Hepatocyte (in vitro differentiated cells): ENCODE data around the gene RPL6. TPM values are rescaled to one million over a fixed set of nuclear protein-coding genes. Genes with fewer than 3 reads are reported as not detected.
"Not testable (repeated sequence)": the region's sequence is repeated elsewhere in the genome, so short reads cannot be mapped to it uniquely, and the experiment has no call there.

Experiments used
- DNase-seq: peaks from one replicate; pipeline ENCODE4 v3.0.0-alpha.2; 2016; ENCODE audit warnings: low spot score
- H2AFZ ChIP-seq: fragments of 200-600 bp; sonication (generic); 2 replicates; pipeline ENCODE4 v1.6.0; 2016; ENCODE audit warnings: antibody characterized with exemption, mild to moderate bottlenecking
- H3K27ac ChIP-seq: fragments of 200-600 bp; sonication (generic); 2 replicates; pipeline ENCODE4 v1.5.1; 2016; ENCODE audit warnings: mild to moderate bottlenecking
- H3K27me3 ChIP-seq: fragments of 200-600 bp; sonication (generic); 2 replicates; pipeline ENCODE4 v1.6.1; 2016
- H3K36me3 ChIP-seq: fragments of 200-600 bp; sonication (generic); replicated peaks from 2 replicates; pipeline ENCODE4 v1.5.1; 2016; ENCODE audit warnings: low read depth; ENCODE audit not compliant: insufficient read depth
- H3K4me1 ChIP-seq: fragments of 200-600 bp; sonication (generic); 2 replicates; pipeline ENCODE4 v1.5.1; 2016; ENCODE audit warnings: mild to moderate bottlenecking, moderate library complexity; ENCODE audit not compliant: insufficient read depth
- H3K4me2 ChIP-seq: fragments of 200-600 bp; sonication (generic); 2 replicates; pipeline ENCODE4 v1.6.0; 2016
- H3K4me3 ChIP-seq: fragments of 200-600 bp; sonication (generic); 2 replicates; pipeline ENCODE4 v1.5.1; 2016; ENCODE audit warnings: mild to moderate bottlenecking
- H3K79me2 ChIP-seq: fragments of 200-600 bp; sonication (generic); 2 replicates; pipeline ENCODE4 v1.6.0; 2017; ENCODE audit warnings: mild to moderate bottlenecking
- H3K9me2 ChIP-seq: fragments of 200-600 bp; sonication (generic); replicated peaks from 2 replicates; pipeline ENCODE4 v1.6.0; 2017; ENCODE audit warnings: mild to moderate bottlenecking; ENCODE audit not compliant: insufficient read depth
- H3K9me3 ChIP-seq: fragments of 200-600 bp; sonication (generic); 2 replicates; pipeline ENCODE4 v1.5.1; 2016; ENCODE audit warnings: low read depth, mild to moderate bottlenecking
- H4K20me1 ChIP-seq: fragments of 200-600 bp; sonication (generic); 2 replicates; pipeline ENCODE4 v1.6.0; 2016; ENCODE audit warnings: mild to moderate bottlenecking; ENCODE audit not compliant: insufficient read depth, poor library complexity, severe bottlenecking
- CTCF ChIP-seq: fragments of 200-600 bp; sonication (generic); IDR thresholded peaks from 2 replicates; pipeline ENCODE4 v1.5.1; 2016; ENCODE audit warnings: antibody characterized with exemption, mild to moderate bottlenecking; ENCODE audit not compliant: poor library complexity
- EZH2 ChIP-seq: fragments of 200-600 bp; sonication (generic); IDR thresholded peaks from 2 replicates; pipeline ENCODE4 v1.6.1; 2016; ENCODE audit warnings: antibody characterized with exemption, mild to moderate bottlenecking, borderline replicate concordance
- EZH2phosphoT487 ChIP-seq: fragments of 200-600 bp; sonication (generic); IDR thresholded peaks from one replicate; pipeline ENCODE4 v1.6.1; 2018; ENCODE audit warnings: antibody characterized with exemption, mild to moderate bottlenecking, low read depth, moderate library complexity; ENCODE audit not compliant: unreplicated experiment, severe bottlenecking
- WGBS: methylation state at CpG from one replicate; pipeline ENCODE4 v1.1.6; 2016; ENCODE audit warnings: low lambda C conversion rate; ENCODE audit errors: missing lambda C conversion rate; 5-methylcytosine and 5-hydroxymethylcytosine counted together
- polyA plus RNA-seq: library from polyadenylated mRNA; unstranded; fragments of >200 nt; fragmentation: Nextera tagmentation; extraction: Ambion mirVana; gene quantifications from 2 replicates; pipeline ENCODE4 v1.2.1, GENCODE V29; 2016
- total RNA-seq: library from RNA; depleted of rRNA; stranded (reverse); fragments of >200 nt; gene quantifications from 2 replicates; pipeline ENCODE4 v1.2.3, GENCODE V29; 2014

Gene RPL6
- total and polyA plus RNA-seq, 2 experiments from 2014 or later: 279 to 1,682 TPM

- Histone ChIP-seq H3K9me2 (no peaks in the 10 kb centered on the region), H3K4me2 (peak within 1 kb of the TSS; percentile 80), H3K27ac (peak within 1 kb of the TSS; percentile 99), H3K36me3 (no peaks in the 10 kb centered on the region), H3K4me3 (peak within 1 kb of the TSS; percentile 79), H3K27me3 (no peaks in the 10 kb centered on the region), H3K4me1 (peaks cover 37% of the 10 kb centered on the region), H3K79me2 (peaks cover 52% of the 10 kb centered on the region), H4K20me1 (peaks cover 16% of the 10 kb centered on the region), H3K9me3 (no peaks in the 10 kb centered on the region), H2AFZ (peak within 1 kb of the TSS; percentile 78)
- peak; percentile 94 for DNase-seq
- under 1% methylated on average over 38 of the region's 89 CpGs for WGBS
- TF ChIP-seq EZH2phosphoT487 (no peak), CTCF (peak; percentile 60)
Measured at GRCh38 chr12:112418608-112419296, 9.3 kb upstream of the RPL6 start, which contains the start of gene PTPN11. PTPN11 (plus strand) TSS chr12:112418947; CDS start chr12:112419112, 165 bp downstream.

- peaks cover 15% of the 10 kb centered on the region for H4K20me1 ChIP-seq
- H3K79me2 ChIP-seq: peaks cover 47% of the 10 kb centered on the region
- no peaks in the 10 kb centered on the region for H3K9me3 ChIP-seq
- H3K36me3 ChIP-seq: no peaks in the 10 kb centered on the region
- TF ChIP-seq EZH2phosphoT487: no peak
- TF ChIP-seq EZH2: no peak
- no peak for TF ChIP-seq CTCF
- peak overlapping the region; percentile 72 for H3K4me2 ChIP-seq
- peak overlapping the region; percentile 99 for H3K27ac ChIP-seq
- H3K4me1 ChIP-seq: peaks cover 36% of the 10 kb centered on the region
- peak overlapping the region; percentile 78 for H2AFZ ChIP-seq
- no peaks in the 10 kb centered on the region for H3K9me2 ChIP-seq
- H3K4me3 ChIP-seq: peak overlapping the region; percentile 79
- DNase-seq: no peak
- 7% methylated on average over 18 of the region's 18 CpGs for WGBS
- H3K27me3 ChIP-seq: no peaks in the 10 kb centered on the region
Measured at GRCh38 chr12:112418273-112418607, 8.8 kb upstream of the RPL6 start.

- WGBS: 95% methylated on average over 4 of the region's 4 CpGs
- H3K4me3 ChIP-seq, H3K27ac ChIP-seq: not testable (repeated sequence)
Measured at GRCh38 chr12:112415457-112415856, 6.1 kb upstream of the RPL6 start.

GRCh38 chr12:112413855-112414625, 4.6 kb upstream of the RPL6 start:
- Histone ChIP-seq H2AFZ (no peak overlapping the region), H3K79me2 (peaks cover 5% of the 10 kb centered on the region), H3K9me2 (no peaks in the 10 kb centered on the region), H3K4me1 (peaks cover 5% of the 10 kb centered on the region), H3K4me2 (no peak overlapping the region), H3K27me3 (no peaks in the 10 kb centered on the region), H3K36me3 (no peaks in the 10 kb centered on the region), H3K4me3 (no peak overlapping the region), H4K20me1 (no peaks in the 10 kb centered on the region), H3K27ac (no peak overlapping the region), H3K9me3 (no peaks in the 10 kb centered on the region)
- DNase-seq: no peak
- TF ChIP-seq EZH2phosphoT487: no peak
- TF ChIP-seq CTCF: no peak
- TF ChIP-seq EZH2: no peak
- 55% methylated on average over 2 of the region's 2 CpGs for WGBS

More at GRCh38 chr12:112415457-112415856, 6.1 kb upstream of the RPL6 start:
- H3K9me3 ChIP-seq, H3K4me2 ChIP-seq, H3K27me3 ChIP-seq, H3K36me3 ChIP-seq, H3K9me2 ChIP-seq, H2AFZ ChIP-seq, H4K20me1 ChIP-seq, DNase-seq: not testable (repeated sequence)
- Histone ChIP-seq H3K4me1 (peaks cover 10% of the 10 kb centered on the region), H3K79me2 (peaks cover 19% of the 10 kb centered on the region)
